GM12878 (cell line): ENCODE results near the gene TMC2. TPM values are rescaled to one million over a fixed set of nuclear protein-coding genes. Genes with fewer than 3 reads are reported as not detected.

Experiments
- CREM ChIP-seq: IDR thresholded peaks from 2 replicates; pipeline ENCODE4 v1.6.1; 2014; ENCODE audit warnings: antibody characterized with exemption, low read depth
- EED ChIP-seq: sonication (generic); IDR thresholded peaks from 2 replicates; pipeline ENCODE4 v1.6.1; 2016; ENCODE audit warnings: antibody characterized with exemption, low read depth
- EGR1 ChIP-seq, 2 experiments: IDR thresholded peaks; 1 replicate in 1 of 2; 2 replicates in 1 of 2; pipeline ENCODE4 v1.6.1; 2011 to 2012; ENCODE audit warnings: low read depth in 2 of 2, low read length in 2 of 2, borderline replicate concordance in 1 of 2, mild to moderate bottlenecking in 1 of 2, moderate library complexity in 1 of 2
- HDAC6 ChIP-seq: fragments of 200-600 bp; sonication (generic); IDR thresholded peaks from one replicate; pipeline ENCODE4 v1.8.0; 2017; ENCODE audit warnings: antibody characterized with exemption; ENCODE audit not compliant: unreplicated experiment
- HDGF ChIP-seq: fragments of 450-650 bp; IDR thresholded peaks from 2 replicates; pipeline ENCODE4 v1.6.1; 2016; ENCODE audit warnings: antibody characterized with exemption
- LARP7 ChIP-seq: fragments of 450-650 bp; IDR thresholded peaks from 2 replicates; pipeline ENCODE4 v1.6.1; 2017; ENCODE audit warnings: mild to moderate bottlenecking
- MXI1 ChIP-seq: fragments of 150-350 bp; IDR thresholded peaks from 2 replicates; pipeline ENCODE4 v1.6.1; 2011; ENCODE audit warnings: low read depth, mild to moderate bottlenecking, inconsistent platforms, low read length, improper control_type of control experiment
- MYC ChIP-seq: IDR thresholded peaks from 2 replicates; pipeline ENCODE4 v1.6.1; 2011; ENCODE audit warnings: mild to moderate bottlenecking, low read length, moderate library complexity, inconsistent platforms; ENCODE audit not compliant: insufficient read depth, insufficient replicate concordance, insufficient read length, severe bottlenecking
- NFYA ChIP-seq: IDR thresholded peaks from 2 replicates; pipeline ENCODE4 v1.6.1; 2011; ENCODE audit warnings: low read depth, mild to moderate bottlenecking, low read length, improper control_type of control experiment, borderline replicate concordance
- NR2C1 ChIP-seq: fragments of 450-650 bp; IDR thresholded peaks from 2 replicates; pipeline ENCODE4 v1.6.1; 2017; ENCODE audit warnings: antibody characterized with exemption, mild to moderate bottlenecking, moderate library complexity
- PAX5 ChIP-seq: IDR thresholded peaks from 2 replicates; pipeline ENCODE4 v1.6.1; 2011; ENCODE audit warnings: low read depth, low read length, borderline replicate concordance
- PAX8 ChIP-seq: fragments of 450-650 bp; IDR thresholded peaks from 2 replicates; pipeline ENCODE4 v1.6.1; 2017; ENCODE audit warnings: mild to moderate bottlenecking, moderate library complexity
- POLR2AphosphoS2 ChIP-seq: IDR thresholded peaks from 2 replicates; pipeline ENCODE4 v1.6.1; 2011; ENCODE audit warnings: low read depth, mild to moderate bottlenecking, low read length, improper control_type of control experiment, moderate library complexity
- RELA ChIP-seq: fragments of 450-650 bp; IDR thresholded peaks from 2 replicates; pipeline ENCODE4 v1.8.0; 2014; ENCODE audit warnings: borderline replicate concordance; ENCODE audit not compliant: partially characterized antibody
- RFX5 ChIP-seq: IDR thresholded peaks from 2 replicates; pipeline ENCODE4 v1.6.1; 2011; ENCODE audit warnings: low read depth, low read length, improper control_type of control experiment
- SIN3A ChIP-seq: IDR thresholded peaks from 2 replicates; pipeline ENCODE4 v1.6.1; 2012; ENCODE audit warnings: low read depth, low read length, improper control_type of control experiment
- SP1 ChIP-seq: IDR thresholded peaks from one replicate; pipeline ENCODE4 v1.6.1; 2011; ENCODE audit warnings: low read depth, low read length
- SREBF1 ChIP-seq: IDR thresholded peaks from 2 replicates; pipeline ENCODE4 v1.6.1; 2012; ENCODE audit warnings: mild to moderate bottlenecking, low read length
- TCF3 ChIP-seq: IDR thresholded peaks from 2 replicates; pipeline ENCODE4 v1.6.1; 2012; ENCODE audit warnings: low read depth, mild to moderate bottlenecking, low read length, borderline replicate concordance; ENCODE audit not compliant: insufficient read depth
- WRNIP1 ChIP-seq: IDR thresholded peaks from 2 replicates; pipeline ENCODE4 v1.6.1; 2011; ENCODE audit warnings: low read depth, low read length, improper control_type of control experiment, borderline replicate concordance
- ZSCAN29 ChIP-seq: fragments of 450-650 bp; IDR thresholded peaks from 2 replicates; pipeline ENCODE4 v1.6.1; 2017; ENCODE audit warnings: mild to moderate bottlenecking, moderate library complexity
- polyA plus RNA-seq, 11 experiments: library from polyadenylated mRNA; depleted of rRNA in 4 of 11; unstranded in 6 of 11; stranded (reverse) in 5 of 11; fragments of >200 nt; fragmentation: Nextera tagmentation in 4 of 11; fragmentation: Illumina TruSeq in 1 of 11; extraction: Ambion mirVana in 4 of 11; extraction: Trizol in 1 of 11; gene quantifications; 1 replicate in 1 of 11; 2 replicates in 10 of 11; pipeline versions ENCODE4 v1.2.1 to v1.2.3, GENCODE V29; 2011 to 2016; ENCODE audit warnings: inconsistent platforms in 2 of 11, missing spikeins in 2 of 11, low read depth in 1 of 11
- total RNA-seq, 4 experiments: library from RNA; depleted of rRNA in 3 of 4; stranded (reverse); fragments of >200 nt in 3 of 4; fragmentation: Illumina TruSeq in 1 of 4; extraction: Trizol in 1 of 4; gene quantifications; 2 replicates each; pipeline versions ENCODE4 v1.2.1 to v1.2.3, GENCODE V29; 2013 to 2021
- TF ChIP-seq, protein P1 (sequence below): fragments of 450-650 bp; IDR thresholded peaks from 2 replicates; pipeline ENCODE4 v1.6.1; 2017; ENCODE audit warnings: mild to moderate bottlenecking
- TF ChIP-seq, protein P2 (sequence below): IDR thresholded peaks from 2 replicates; pipeline ENCODE4 v1.6.1; 2012; ENCODE audit warnings: improper control_type of control experiment, low read depth, low read length; ENCODE audit not compliant: insufficient replicate concordance

The TMC2 gene
- total and polyA plus RNA-seq, 10 of the 15 experiments (the other 5 are each of a cell fraction or from before 2014, with no cell fraction given): 0.08 TPM; not detected in 9

DNA sequence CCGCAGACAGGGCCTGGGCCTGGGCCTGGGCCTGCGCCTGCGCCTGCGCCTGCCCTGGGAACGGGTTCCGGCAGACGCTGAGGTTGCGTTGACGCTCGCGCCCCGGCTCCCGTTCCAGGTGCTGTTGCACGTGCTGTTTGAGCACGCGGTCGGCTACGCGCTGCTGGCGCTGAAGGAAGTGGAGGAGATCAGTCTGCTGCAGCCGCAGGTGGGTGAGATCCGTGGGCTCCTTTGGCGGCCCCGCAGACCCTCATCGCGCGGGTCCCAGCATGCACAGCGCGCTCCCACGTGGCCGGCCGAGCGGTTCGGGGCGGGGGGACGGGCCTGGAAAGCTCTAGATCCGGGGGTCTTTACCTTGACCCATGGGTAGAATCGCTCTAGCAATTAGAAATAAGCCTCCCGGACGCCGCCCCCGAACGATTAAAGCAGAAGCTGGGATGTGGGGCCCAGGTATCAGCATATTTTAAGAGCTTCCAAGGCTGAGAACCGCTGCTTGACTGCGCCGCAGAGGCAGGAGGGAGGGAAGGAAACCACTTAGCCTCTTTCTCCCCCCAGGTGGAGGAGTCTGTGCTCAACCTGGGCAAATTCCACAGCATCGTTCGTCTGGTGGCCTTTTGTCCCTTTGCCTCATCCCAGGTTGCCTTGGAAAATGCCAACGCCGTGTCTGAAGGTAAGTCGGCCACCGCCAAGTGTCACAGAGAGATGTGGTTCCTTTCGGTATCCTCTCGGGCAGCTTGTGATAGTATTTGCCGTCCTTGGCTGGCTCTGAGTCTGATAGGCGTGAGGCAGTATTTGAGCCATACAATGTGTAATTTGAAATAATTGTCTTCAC, 116.6 kb downstream of the TMC2 start (continued):
- TF ChIP-seq, protein P1, sequence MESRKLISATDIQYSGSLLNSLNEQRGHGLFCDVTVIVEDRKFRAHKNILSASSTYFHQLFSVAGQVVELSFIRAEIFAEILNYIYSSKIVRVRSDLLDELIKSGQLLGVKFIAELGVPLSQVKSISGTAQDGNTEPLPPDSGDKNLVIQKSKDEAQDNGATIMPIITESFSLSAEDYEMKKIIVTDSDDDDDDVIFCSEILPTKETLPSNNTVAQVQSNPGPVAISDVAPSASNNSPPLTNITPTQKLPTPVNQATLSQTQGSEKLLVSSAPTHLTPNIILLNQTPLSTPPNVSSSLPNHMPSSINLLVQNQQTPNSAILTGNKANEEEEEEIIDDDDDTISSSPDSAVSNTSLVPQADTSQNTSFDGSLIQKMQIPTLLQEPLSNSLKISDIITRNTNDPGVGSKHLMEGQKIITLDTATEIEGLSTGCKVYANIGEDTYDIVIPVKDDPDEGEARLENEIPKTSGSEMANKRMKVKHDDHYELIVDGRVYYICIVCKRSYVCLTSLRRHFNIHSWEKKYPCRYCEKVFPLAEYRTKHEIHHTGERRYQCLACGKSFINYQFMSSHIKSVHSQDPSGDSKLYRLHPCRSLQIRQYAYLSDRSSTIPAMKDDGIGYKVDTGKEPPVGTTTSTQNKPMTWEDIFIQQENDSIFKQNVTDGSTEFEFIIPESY: no peak
- TF ChIP-seq SIN3A (no peak), HDGF (no peak), WRNIP1 (no peak; the same call in 1 of the 2 replicates), RFX5 (no peak), TCF3 (no peak), PAX5 (peak; percentile 42; the same call in 1 of the 2 replicates), ZSCAN29 (no peak), MYC (peak; percentile 96), PAX8 (no peak), NFYA (no peak), SREBF1 (no peak), SP1 (no peak), HDAC6 (no peak), POLR2AphosphoS2 (no peak; the same call in 1 of the 2 replicates), CREM (peak; percentile 47), MXI1 (peak; percentile 72), NR2C1 (no peak), EGR1 (IDR thresholded peaks at IDR 0.05; ENCODE audit: borderline replicate concordance in 1 of 2, low read depth in 2 of 2, low read length in 2 of 2) (no peak), RELA (no peak), EED (no peak), LARP7 (peak; percentile 94)
- TF ChIP-seq, protein P2, sequence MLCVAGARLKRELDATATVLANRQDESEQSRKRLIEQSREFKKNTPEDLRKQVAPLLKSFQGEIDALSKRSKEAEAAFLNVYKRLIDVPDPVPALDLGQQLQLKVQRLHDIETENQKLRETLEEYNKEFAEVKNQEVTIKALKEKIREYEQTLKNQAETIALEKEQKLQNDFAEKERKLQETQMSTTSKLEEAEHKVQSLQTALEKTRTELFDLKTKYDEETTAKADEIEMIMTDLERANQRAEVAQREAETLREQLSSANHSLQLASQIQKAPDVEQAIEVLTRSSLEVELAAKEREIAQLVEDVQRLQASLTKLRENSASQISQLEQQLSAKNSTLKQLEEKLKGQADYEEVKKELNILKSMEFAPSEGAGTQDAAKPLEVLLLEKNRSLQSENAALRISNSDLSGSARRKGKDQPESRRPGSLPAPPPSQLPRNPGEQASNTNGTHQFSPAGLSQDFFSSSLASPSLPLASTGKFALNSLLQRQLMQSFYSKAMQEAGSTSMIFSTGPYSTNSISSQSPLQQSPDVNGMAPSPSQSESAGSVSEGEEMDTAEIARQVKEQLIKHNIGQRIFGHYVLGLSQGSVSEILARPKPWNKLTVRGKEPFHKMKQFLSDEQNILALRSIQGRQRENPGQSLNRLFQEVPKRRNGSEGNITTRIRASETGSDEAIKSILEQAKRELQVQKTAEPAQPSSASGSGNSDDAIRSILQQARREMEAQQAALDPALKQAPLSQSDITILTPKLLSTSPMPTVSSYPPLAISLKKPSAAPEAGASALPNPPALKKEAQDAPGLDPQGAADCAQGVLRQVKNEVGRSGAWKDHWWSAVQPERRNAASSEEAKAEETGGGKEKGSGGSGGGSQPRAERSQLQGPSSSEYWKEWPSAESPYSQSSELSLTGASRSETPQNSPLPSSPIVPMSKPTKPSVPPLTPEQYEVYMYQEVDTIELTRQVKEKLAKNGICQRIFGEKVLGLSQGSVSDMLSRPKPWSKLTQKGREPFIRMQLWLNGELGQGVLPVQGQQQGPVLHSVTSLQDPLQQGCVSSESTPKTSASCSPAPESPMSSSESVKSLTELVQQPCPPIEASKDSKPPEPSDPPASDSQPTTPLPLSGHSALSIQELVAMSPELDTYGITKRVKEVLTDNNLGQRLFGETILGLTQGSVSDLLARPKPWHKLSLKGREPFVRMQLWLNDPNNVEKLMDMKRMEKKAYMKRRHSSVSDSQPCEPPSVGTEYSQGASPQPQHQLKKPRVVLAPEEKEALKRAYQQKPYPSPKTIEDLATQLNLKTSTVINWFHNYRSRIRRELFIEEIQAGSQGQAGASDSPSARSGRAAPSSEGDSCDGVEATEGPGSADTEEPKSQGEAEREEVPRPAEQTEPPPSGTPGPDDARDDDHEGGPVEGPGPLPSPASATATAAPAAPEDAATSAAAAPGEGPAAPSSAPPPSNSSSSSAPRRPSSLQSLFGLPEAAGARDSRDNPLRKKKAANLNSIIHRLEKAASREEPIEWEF: no peak
